ENCODE results near the gene CDHR2. TPM values are rescaled to one million over a fixed set of nuclear protein-coding genes. Genes with fewer than 3 reads are reported as not detected.

Gene CDHR2
- total RNA-seq, 2 donors from 2014 or later, result 0.37 to 0.89 TPM

- WGBS, 2 experiments (ENCODE audit: insufficient coverage in 1 of 2, insufficient read length in 1 of 2), result 92 to 93% methylated on average over 7 of the region's 7 CpGs
- Histone ChIP-seq H3K27me3 (ENCODE audit: control insufficient read depth, insufficient read depth, low read length, poor library complexity, severe bottlenecking) (no peaks in the 10 kb centered on the region), H3K27ac (ENCODE audit: low read depth, low read length) (no peak overlapping the region), H3K4me1 (ENCODE audit: control insufficient read depth, insufficient read depth, low read length) (no peaks in the 10 kb centered on the region), H3K4me3 (ENCODE audit: low read length) (no peak overlapping the region), H3K36me3 (ENCODE audit: control insufficient read depth, insufficient read depth, low read length) (no peaks in the 10 kb centered on the region), H3K9ac (ENCODE audit: extremely low read depth, low read length, poor library complexity, severe bottlenecking) (no peak overlapping the region), H3K9me3 (ENCODE audit: control insufficient read depth, low read length) (no peaks in the 10 kb centered on the region)
- Mint-ChIP-seq H3K4me1 (peaks cover 3% of the 10 kb centered on the region), H3K27me3 (ENCODE audit: insufficient read depth) (peaks cover 2% of the 10 kb centered on the region), H3K4me3 (no peak overlapping the region), H3K9me3 (no peaks in the 10 kb centered on the region), H3K27ac (no peak overlapping the region), H3K36me3 (ENCODE audit: low read depth) (no peaks in the 10 kb centered on the region)
- no peak for DNase-seq
- TF ChIP-seq, protein P1, sequence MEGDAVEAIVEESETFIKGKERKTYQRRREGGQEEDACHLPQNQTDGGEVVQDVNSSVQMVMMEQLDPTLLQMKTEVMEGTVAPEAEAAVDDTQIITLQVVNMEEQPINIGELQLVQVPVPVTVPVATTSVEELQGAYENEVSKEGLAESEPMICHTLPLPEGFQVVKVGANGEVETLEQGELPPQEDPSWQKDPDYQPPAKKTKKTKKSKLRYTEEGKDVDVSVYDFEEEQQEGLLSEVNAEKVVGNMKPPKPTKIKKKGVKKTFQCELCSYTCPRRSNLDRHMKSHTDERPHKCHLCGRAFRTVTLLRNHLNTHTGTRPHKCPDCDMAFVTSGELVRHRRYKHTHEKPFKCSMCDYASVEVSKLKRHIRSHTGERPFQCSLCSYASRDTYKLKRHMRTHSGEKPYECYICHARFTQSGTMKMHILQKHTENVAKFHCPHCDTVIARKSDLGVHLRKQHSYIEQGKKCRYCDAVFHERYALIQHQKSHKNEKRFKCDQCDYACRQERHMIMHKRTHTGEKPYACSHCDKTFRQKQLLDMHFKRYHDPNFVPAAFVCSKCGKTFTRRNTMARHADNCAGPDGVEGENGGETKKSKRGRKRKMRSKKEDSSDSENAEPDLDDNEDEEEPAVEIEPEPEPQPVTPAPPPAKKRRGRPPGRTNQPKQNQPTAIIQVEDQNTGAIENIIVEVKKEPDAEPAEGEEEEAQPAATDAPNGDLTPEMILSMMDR (conservative IDR thresholded peaks at IDR 0.05), result no peak
Measured at GRCh38 chr5:176517053-176517661, 32.0 kb upstream of the CDHR2 start.

DNA sequence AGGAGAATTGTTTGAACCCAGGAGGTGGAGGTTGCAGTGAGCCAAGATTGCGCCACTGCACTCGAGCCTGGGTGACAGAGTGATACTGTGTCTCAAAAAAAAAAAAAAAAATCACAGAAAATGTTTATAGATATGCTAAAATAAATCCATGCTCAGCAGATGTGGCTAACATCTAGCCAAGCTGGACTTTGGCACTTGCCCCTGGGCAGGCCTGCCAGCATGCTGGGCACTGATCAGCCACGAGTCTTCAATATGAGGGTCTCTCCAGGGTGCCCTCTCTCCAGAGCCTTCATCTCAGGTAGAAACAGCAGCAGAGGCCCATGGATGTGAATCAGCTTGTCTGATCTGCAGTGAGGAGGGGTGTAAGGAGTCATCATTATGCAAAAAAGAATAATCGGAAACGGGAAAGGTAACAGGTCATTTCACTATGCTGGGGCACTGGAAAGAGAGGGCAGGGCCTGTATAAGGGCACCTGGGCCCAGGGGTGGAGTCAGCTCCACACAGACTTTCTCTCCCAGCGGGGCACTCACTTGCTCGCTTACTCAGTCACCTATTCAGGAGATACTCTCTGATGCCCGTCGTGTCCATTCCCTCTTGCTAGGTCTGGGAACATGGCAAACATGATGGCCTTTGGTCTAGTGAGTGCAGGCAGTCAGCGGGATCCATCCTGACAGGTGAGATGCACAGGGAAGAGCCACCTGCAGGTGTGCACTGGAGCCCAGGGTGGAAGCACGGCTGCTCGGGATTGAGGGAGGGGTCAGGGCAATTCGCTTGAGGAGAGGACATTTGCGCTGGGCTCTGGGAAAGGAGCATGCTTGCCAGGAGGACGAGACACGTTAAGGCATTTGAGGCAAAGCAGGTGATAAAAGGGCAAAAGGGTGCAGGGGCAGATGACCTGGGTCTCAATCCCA lies 29.1 kb upstream of the CDHR2 start:
- Mint-ChIP-seq H3K27ac (no peak overlapping the region), H3K9me3 (no peaks in the 10 kb centered on the region), H3K4me3 (no peak overlapping the region), H3K27me3 (ENCODE audit: insufficient read depth) (peaks cover 2% of the 10 kb centered on the region), H3K36me3 (ENCODE audit: low read depth) (peaks cover 1% of the 10 kb centered on the region), H3K4me1 (peaks cover 3% of the 10 kb centered on the region)
- Histone ChIP-seq H3K4me3 (ENCODE audit: low read length) (no peak overlapping the region), H3K27ac (ENCODE audit: low read depth, low read length) (no peak overlapping the region), H3K9me3 (ENCODE audit: control insufficient read depth, low read length) (no peaks in the 10 kb centered on the region), H3K4me1 (ENCODE audit: control insufficient read depth, insufficient read depth, low read length) (no peaks in the 10 kb centered on the region), H3K9ac (ENCODE audit: extremely low read depth, low read length, poor library complexity, severe bottlenecking) (no peak overlapping the region), H3K36me3 (ENCODE audit: control insufficient read depth, insufficient read depth, low read length) (peaks cover 2% of the 10 kb centered on the region), H3K27me3 (ENCODE audit: control insufficient read depth, insufficient read depth, low read length, poor library complexity, severe bottlenecking) (no peaks in the 10 kb centered on the region)
- 89% methylated on average over 14 to 16 of the region's 16 CpGs for WGBS, 2 experiments (ENCODE audit: insufficient coverage in 1 of 2, insufficient read length in 1 of 2)
- TF ChIP-seq, protein P1 (conservative IDR thresholded peaks at IDR 0.05), result peak; percentile 27
- peak; percentile 61 for DNase-seq

DNA sequence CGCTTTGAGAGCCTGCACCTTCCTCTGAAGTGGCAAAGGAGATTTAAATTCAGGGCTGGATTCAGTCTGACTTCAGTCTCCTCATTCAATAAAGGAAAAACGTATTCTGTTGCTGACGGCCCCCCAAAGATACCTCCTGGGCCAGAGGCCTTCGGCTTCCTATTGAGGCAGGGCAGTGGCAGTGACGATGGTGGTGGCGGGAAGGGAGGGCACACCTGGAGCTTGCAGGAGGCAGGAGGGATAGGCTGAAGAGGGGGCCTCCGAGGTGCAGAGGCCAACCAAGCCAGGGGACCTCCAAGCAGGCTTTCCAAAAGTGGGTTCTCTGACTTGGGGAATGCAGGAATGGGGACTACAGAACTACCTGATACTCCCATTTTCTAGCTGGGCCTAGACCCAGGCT lies 27.9 kb upstream of the CDHR2 start:
- Mint-ChIP-seq H3K36me3 (ENCODE audit: low read depth) (peaks cover 10% of the 10 kb centered on the region), H3K27me3 (ENCODE audit: insufficient read depth) (peaks cover 2% of the 10 kb centered on the region), H3K9me3 (no peaks in the 10 kb centered on the region), H3K27ac (no peak overlapping the region), H3K4me1 (peaks cover 3% of the 10 kb centered on the region), H3K4me3 (no peak overlapping the region)
- no peak overlapping the region for H3K9ac ChIP-seq (ENCODE audit: extremely low read depth, low read length, poor library complexity, severe bottlenecking)
- no peak for DNase-seq
- TF ChIP-seq, protein P1 (conservative IDR thresholded peaks at IDR 0.05), result no peak
- H3K4me1 ChIP-seq (ENCODE audit: control insufficient read depth, insufficient read depth, low read length), result no peaks in the 10 kb centered on the region
- 77 to 80% methylated on average over 3 to 7 of the region's 7 CpGs for WGBS, 2 experiments (ENCODE audit: insufficient coverage in 1 of 2, insufficient read length in 1 of 2)
- H3K9me3 ChIP-seq (ENCODE audit: control insufficient read depth, low read length), result no peaks in the 10 kb centered on the region
- H3K27ac ChIP-seq (ENCODE audit: low read depth, low read length), result no peak overlapping the region
- H3K4me3 ChIP-seq (ENCODE audit: low read length), result no peak overlapping the region
- peaks cover 9% of the 10 kb centered on the region for H3K36me3 ChIP-seq (ENCODE audit: control insufficient read depth, insufficient read depth, low read length)
- no peaks in the 10 kb centered on the region for H3K27me3 ChIP-seq (ENCODE audit: control insufficient read depth, insufficient read depth, low read length, poor library complexity, severe bottlenecking)

All from endodermal cell (in vitro differentiated cells).